HEK293T (cell line): Measurements from ENCODE around the gene HMX1.

Source experiments
- CTCF ChIA-PET: fragments of 350-600 bp; formaldehyde crosslinking; extraction: SDS; loops from one replicate; lab custom pipeline; 2021; ENCODE audit warnings: antibody characterized with exemption, inconsistent platforms; lab: Yijun Ruan, JAX
- POLR2A ChIA-PET: fragments of 350-600 bp; formaldehyde crosslinking; extraction: SDS; loops from one replicate; lab custom pipeline; 2020; ENCODE audit warnings: antibody characterized with exemption, inconsistent platforms; lab: Yijun Ruan, JAX
- DNase-seq: peaks from one replicate; pipeline ENCODE4 v3.0.0; 2012; ENCODE audit warnings: mixed read lengths; ENCODE audit errors: extremely low spot score
- ARNT ChIP-seq: fragments of 450-650 bp; IDR thresholded peaks from 2 replicates; pipeline ENCODE4 v1.6.1; 2017; ENCODE audit warnings: mild to moderate bottlenecking
- BHLHE40 ChIP-seq: fragments of 450-650 bp; IDR thresholded peaks from 2 replicates; pipeline ENCODE4 v1.6.1; 2016; ENCODE audit warnings: mild to moderate bottlenecking, moderate library complexity, borderline replicate concordance
- CTBP1 ChIP-seq: fragments of 450-650 bp; IDR thresholded peaks from 2 replicates; pipeline ENCODE4 v1.6.1; 2016; ENCODE audit warnings: borderline replicate concordance
- ELF4 ChIP-seq: fragments of 450-650 bp; IDR thresholded peaks from 2 replicates; pipeline ENCODE4 v1.6.1; 2017; ENCODE audit warnings: antibody characterized with exemption
- LEF1 ChIP-seq: fragments of 450-650 bp; IDR thresholded peaks from 2 replicates; pipeline ENCODE4 v1.6.1; 2017; ENCODE audit warnings: mild to moderate bottlenecking, borderline replicate concordance
- NFRKB ChIP-seq: fragments of 450-650 bp; IDR thresholded peaks from 2 replicates; pipeline ENCODE4 v1.6.1; 2016; ENCODE audit warnings: mild to moderate bottlenecking, moderate library complexity
- SP1 ChIP-seq: fragments of 450-650 bp; IDR thresholded peaks from 2 replicates; pipeline ENCODE4 v1.6.1; 2017
- TARDBP ChIP-seq: fragments of 450-650 bp; IDR thresholded peaks from 2 replicates; pipeline ENCODE4 v1.6.1; 2016
- ZNF384 ChIP-seq: fragments of 450-650 bp; IDR thresholded peaks from 2 replicates; pipeline ENCODE4 v1.6.1; 2016

Gene HMX1

GRCh38 chr4:8817096-8817812 is 54.4 kb downstream of the HMX1 start:
- TF ChIP-seq ELF4 (no peak), SP1 (no peak), NFRKB (no peak), TARDBP (no peak), CTBP1 (no peak), LEF1 (no peak), ZNF384 (no peak), ARNT (no peak), BHLHE40 (no peak)
- DNase-seq, result no peak
- POLR2A ChIA-PET, result interaction anchor here (2.6 kb wide), 1 partner anchor 21 kb away, joined by 15 read pairs; no protein-coding TSS in a partner anchor
- CTCF ChIA-PET, result no interaction called here
